NCI-H526 treated with DMSO at 0.1 percent for 48 hours (cell line): Measurements from ENCODE around the gene RBFOX1.

Experiments
- DNase-seq: peaks from one replicate; lab custom pipeline; 2025; lab: John Stamatoyannopoulos, UW

The RBFOX1 gene

DNA sequence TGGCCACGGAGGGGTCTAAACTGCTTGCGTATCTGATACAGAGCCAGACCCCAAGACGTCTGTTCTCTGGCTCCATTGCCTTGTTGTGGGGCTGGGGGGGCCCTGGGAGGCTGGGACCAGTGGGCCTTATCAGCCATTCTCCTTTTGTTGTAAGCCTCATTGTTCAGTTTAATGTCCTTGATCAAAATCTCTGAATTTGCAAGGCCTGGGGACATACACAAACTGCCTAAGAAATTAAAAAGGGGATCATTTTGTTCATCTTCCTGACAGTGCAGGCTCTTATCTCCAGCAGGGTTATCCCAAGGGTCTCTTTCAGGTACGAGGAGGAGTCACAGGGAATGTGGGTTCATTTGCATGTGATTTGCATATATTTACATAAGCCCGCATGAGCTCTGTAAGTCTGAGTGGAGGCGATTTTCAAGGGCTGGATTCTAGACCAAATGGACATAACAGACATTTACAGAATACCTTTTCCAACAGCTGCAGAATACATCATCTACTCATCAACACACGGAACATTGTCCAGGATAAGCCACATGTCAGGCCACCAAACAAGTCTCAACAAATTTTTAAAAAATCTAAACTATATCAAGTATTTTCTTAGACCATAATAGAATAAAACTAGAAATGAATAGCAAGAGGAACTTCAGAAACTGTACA, 269.8 kb downstream of the RBFOX1 start:
- DNase-seq: peak; percentile 83

- no peak for DNase-seq
Observed at GRCh38 chr16:7605812-7606211, 273.2 kb downstream of the RBFOX1 start.

- no peak for DNase-seq
Observed at GRCh38 chr16:7612671-7613070, 280.0 kb downstream of the RBFOX1 start.

DNA sequence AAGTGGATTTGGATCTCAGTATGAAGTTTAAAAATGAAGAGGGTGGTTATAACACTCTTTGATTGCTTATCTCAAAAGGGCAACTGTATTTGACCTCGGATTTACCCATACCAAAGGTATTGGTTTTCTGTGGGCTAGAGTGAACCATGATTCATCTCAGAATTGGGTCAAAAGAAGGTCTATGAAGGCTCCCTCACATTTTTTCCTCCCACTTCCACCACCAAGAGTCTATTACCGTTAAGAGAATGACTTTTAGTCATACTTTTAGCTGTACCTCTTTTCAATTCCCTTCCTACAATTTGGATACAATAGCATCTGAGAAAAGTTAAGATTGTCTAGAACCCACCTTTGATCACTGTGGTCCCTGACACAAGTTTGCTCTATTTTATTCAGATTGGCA, 280.9 kb downstream of the RBFOX1 start:
- no peak for DNase-seq

DNA sequence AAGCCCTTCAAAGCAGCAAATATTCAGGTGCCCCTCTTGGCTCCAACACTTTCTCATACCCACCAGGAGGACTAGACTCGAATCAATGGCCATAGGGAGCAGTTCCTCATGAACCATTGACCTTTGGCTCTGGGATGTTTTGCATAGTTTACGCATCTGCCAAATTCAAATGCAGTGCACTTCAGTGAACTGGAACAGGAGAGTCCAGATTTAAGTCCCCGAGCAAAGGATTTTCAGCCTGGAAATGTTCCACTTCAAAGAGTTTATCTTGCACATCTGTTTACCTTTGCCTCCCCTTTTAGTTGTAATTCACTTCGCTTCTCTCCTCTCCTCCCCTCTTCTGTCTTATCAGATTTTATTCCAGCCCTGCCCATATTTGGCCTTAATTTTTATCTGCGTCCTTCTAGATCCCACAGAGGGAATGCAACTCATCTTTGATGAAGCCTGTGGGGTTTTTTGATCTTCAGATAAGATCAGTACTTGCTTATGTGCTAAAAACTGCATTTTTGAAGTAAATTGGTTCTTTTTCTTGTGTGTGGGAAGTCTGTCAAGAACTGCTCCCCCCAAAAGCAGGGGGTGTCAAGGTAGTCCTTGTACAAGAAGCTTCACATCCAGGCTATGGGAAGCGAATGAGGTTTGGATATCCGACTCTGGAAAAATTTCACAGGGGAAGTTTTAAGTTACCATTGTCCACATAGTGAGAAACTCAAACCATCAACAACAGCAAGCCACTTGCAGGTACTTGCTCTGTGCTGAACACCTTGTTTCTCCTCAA, 281.6 kb downstream of the RBFOX1 start:
- peak; percentile 26 for DNase-seq

- no peak for DNase-seq
Observed at GRCh38 chr16:7615565-7615964, 282.9 kb downstream of the RBFOX1 start.

DNA sequence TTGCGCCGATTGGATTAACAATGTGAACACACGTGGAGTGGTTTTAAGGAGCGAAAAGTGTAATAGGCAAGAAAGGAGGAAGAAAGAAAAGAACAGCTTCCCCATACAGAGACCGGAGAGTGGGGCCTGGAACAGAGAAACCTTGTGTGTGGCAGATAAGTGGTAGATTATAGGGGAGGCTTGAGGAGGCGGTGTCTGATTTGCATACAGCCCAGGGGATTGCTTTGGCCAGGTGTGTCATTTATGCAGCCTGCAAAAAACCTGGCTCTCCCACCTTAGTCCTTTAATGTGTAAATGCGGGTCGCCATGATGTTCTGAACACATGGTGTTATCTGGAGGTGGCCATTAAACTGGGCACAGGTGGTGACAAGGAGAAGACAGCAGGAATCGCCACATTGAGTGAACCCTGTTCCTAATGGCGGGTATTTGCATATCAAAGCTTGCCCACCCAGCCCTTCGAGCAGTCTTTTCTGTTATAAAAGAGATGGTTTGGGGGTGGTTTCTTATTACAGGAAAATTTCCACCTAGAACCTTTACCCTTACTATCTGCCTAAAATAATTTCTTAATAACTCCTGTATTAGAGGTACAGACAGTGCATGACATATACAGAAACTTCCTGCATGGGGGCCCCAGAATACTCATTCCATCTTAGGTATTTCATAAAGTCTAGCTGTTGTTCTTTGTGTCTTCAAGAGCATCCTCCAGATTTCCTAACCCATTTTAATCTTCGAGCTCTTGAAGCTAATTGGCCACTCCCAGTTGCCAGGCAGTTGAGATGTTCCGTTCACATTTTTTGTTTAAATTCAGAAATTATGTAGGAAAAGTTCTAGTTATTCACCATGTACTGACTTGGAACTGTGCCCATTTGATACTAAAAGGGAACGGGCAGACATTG, 292.5 kb downstream of the RBFOX1 start:
- peak; percentile 56 for DNase-seq

DNA sequence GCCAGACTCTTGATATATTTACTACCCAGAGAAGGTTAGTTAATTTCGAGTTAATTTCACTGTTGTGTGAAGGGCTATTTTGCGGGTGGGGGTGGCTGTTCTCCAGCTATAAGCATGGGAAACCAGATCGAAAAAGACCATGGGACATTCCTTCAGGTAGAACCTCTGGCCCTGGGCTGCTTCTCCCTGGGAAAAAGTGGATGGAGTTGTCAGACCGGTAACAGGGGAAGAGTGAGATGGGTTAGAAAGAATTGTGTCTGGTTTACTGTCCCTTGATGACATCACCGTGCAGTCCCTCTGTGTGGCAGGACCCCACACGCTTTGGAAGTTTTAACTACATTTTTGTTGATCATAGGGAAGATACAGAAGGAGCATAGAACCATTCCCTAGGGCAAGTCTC, 296.3 kb downstream of the RBFOX1 start:
- no peak for DNase-seq

DNA sequence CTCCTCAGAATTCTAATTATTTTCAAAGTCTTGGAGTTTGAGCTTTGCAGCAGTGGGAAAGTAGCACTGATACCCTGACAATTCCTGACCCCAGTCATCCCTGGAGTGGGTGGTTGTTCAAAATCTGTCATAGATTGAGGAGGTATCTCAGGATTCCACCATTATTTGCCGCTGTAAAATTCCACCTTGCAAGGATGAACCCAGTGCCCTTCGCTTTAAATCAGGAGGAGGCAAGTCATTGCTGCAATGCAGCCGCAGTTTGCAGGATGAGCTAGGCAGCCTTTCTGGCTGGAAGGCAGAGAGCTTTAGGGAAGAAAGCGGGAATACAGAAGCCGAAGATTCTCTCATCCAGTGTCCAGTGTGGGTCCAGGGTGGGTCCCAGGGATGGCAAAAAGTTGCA, 296.9 kb downstream of the RBFOX1 start:
- no peak for DNase-seq

GRCh38 chr16:7637446-7637845, 304.8 kb downstream of the RBFOX1 start:
- DNase-seq: no peak

GRCh38 chr16:7638306-7638705, 305.7 kb downstream of the RBFOX1 start:
- no peak for DNase-seq

DNA sequence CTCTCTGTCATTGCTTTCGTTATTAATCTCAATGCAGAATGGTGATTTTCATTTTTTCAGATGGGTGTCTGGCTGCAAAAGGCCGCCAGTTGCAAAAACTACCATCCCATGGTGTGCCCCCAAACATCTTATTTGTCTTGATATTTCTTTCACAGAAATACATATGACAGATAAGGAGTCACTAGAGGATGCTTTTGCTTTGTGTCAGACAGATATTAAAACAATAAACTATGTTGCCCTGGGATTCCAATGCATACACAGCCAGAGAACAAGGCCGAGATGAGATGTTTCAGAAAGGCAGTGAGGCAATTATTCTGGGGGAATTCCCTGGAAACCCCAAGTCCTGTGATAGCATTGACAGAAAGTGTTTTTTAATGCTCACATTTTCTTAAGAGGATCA, 307.7 kb downstream of the RBFOX1 start:
- DNase-seq: no peak

GRCh38 chr16:7644176-7644575, 311.5 kb downstream of the RBFOX1 start:
- no peak for DNase-seq

- DNase-seq: no peak
Observed at GRCh38 chr16:7644811-7645210, 312.2 kb downstream of the RBFOX1 start.

GRCh38 chr16:7646821-7647500, 314.3 kb downstream of the RBFOX1 start:
- no peak for DNase-seq

- no peak for DNase-seq
Observed at GRCh38 chr16:7650431-7650830, 317.8 kb downstream of the RBFOX1 start.

DNA sequence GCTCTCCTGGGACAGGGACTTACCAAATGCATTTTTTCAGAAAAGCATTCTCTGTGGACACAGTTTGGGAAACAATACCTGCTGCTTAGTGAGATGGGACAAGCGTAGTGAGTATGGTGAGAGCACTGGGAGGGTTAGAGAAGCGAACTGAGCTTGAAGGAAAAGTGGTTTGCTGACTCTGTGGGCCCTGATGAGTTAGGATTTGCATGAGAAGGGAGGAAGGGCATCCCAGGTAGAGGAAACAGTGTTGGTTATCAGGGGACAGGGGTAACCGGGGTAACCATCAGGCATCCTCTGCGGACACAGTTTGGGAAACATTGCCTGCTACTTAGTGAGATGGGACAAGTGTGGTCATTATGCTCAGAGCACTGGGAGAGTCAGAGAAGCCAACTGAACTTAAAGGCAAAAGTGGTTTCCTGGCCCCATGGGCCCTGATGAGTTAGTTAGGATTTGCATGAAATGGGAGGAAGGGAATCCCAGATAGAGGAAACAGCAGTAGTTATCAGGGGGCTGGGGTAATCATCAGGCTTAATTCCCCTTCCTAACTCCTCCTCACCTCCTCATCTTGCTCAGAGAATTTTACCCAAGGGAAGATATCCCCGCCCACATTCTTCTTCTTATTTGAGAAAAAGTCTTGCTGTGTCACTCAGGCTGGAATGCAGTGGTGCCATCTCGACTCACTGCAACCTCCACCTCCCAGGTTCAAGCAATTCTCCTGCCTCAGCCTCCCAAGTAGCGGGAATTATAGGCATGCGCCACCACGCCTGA, 319.3 kb downstream of the RBFOX1 start:
- DNase-seq: no peak

GRCh38 chr16:7653746-7654461, 321.3 kb downstream of the RBFOX1 start:
- no peak for DNase-seq

DNA sequence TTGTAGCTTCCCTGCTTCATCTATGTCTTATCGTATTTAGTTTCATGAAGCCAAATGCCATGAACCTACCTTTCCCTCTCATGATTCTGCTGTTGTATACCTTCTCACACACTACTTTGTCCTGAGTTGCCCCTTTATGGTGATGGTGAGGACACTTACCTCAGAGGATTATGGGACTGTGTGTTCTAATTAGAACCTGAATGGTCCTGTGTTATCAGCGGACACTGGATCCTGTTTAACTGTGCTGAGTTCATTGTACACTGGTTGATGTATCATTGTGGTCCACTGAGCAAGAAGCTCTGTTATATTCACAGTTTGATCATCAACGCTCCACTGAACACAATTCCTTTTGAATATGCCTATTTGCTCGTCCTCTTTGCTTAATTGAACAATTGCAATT, 343.0 kb downstream of the RBFOX1 start:
- DNase-seq: no peak

GRCh38 chr16:7680296-7680695, 347.7 kb downstream of the RBFOX1 start:
- DNase-seq: no peak

GRCh38 chr16:7688811-7689210, 356.2 kb downstream of the RBFOX1 start:
- DNase-seq: no peak
